Nephron (organoid): ENCODE data around the gene HAP1.

Experiments
- H3K27ac Mint-ChIP-seq, 3 experiments: 2 replicates each; pipeline ENCODE4 v1.8.0; 2020; ENCODE audit warnings: mixed read lengths in 3 of 3, mild to moderate bottlenecking in 2 of 3, moderate library complexity in 1 of 3
- H3K27me3 Mint-ChIP-seq: 2 replicates; pipeline ENCODE4 v1.8.0; 2021; ENCODE audit warnings: low read depth, mild to moderate bottlenecking, moderate library complexity, mixed read lengths
- H3K36me3 Mint-ChIP-seq: 2 replicates; pipeline ENCODE4 v1.8.0; 2020; ENCODE audit warnings: low read depth, mixed read lengths
- H3K4me1 Mint-ChIP-seq: 2 replicates; pipeline ENCODE4 v1.8.0; 2020; ENCODE audit warnings: mixed read lengths
- H3K4me3 Mint-ChIP-seq, 3 experiments: 2 replicates each; pipeline ENCODE4 v1.8.0; 2020; ENCODE audit warnings: mild to moderate bottlenecking in 3 of 3, mixed read lengths in 3 of 3, moderate library complexity in 2 of 3
- H3K9me3 Mint-ChIP-seq: 2 replicates; pipeline ENCODE4 v1.8.0; 2020; ENCODE audit warnings: mixed read lengths
- CTCF ChIP-seq, 3 experiments: fragments of 200-600 bp; sonication (generic); IDR thresholded peaks; one replicate each; pipeline ENCODE4 v1.5.0; 2021; ENCODE audit warnings: antibody characterized with exemption in 3 of 3; ENCODE audit not compliant: unreplicated experiment in 3 of 3

HAP1 gene

GRCh38 chr17:41772218-41772585, 37.8 kb upstream of the HAP1 start:
- Mint-ChIP-seq H3K4me3 (no peak overlapping the region), H3K9me3 (no peaks in the 10 kb centered on the region), H3K4me1 (peaks cover 31% of the 10 kb centered on the region), H3K27me3 (peaks cover 4% of the 10 kb centered on the region), H3K36me3 (peaks cover 45% of the 10 kb centered on the region), H3K27ac (peak overlapping the region in 1 of 3 experiments; percentile 89)
- no peak for TF ChIP-seq CTCF (IDR thresholded peaks at IDR 0.05; ENCODE audit: unreplicated experiment in 3 of 3)

- H3K4me1 Mint-ChIP-seq, result peaks cover 30% of the 10 kb centered on the region
- peaks cover 4% of the 10 kb centered on the region for H3K27me3 Mint-ChIP-seq
- H3K4me3 Mint-ChIP-seq, result no peak overlapping the region
- H3K27ac Mint-ChIP-seq, result peak overlapping the region in 1 of 3 experiments; percentile 39
- TF ChIP-seq CTCF (IDR thresholded peaks at IDR 0.05; ENCODE audit: unreplicated experiment in 3 of 3), result no peak
- no peaks in the 10 kb centered on the region for H3K9me3 Mint-ChIP-seq
- peaks cover 50% of the 10 kb centered on the region for H3K36me3 Mint-ChIP-seq
Observed at GRCh38 chr17:41771389-41772206, 37.2 kb upstream of the HAP1 start.

GRCh38 chr17:41769985-41770384, 35.5 kb upstream of the HAP1 start:
- Mint-ChIP-seq H3K27ac (no peak overlapping the region), H3K4me3 (no peak overlapping the region), H3K9me3 (no peaks in the 10 kb centered on the region), H3K36me3 (peaks cover 56% of the 10 kb centered on the region), H3K4me1 (peaks cover 17% of the 10 kb centered on the region), H3K27me3 (peaks cover 4% of the 10 kb centered on the region)
- TF ChIP-seq CTCF (IDR thresholded peaks at IDR 0.05; ENCODE audit: unreplicated experiment in 3 of 3), result no peak

- Mint-ChIP-seq H3K27me3 (peaks cover 4% of the 10 kb centered on the region), H3K36me3 (peaks cover 62% of the 10 kb centered on the region), H3K9me3 (no peaks in the 10 kb centered on the region), H3K4me3 (no peak overlapping the region), H3K4me1 (peaks cover 17% of the 10 kb centered on the region), H3K27ac (no peak overlapping the region)
- TF ChIP-seq CTCF (IDR thresholded peaks at IDR 0.05; ENCODE audit: unreplicated experiment in 3 of 3), result no peak
Observed at GRCh38 chr17:41769346-41769862, 35.0 kb upstream of the HAP1 start.

GRCh38 chr17:41768682-41769288, 34.3 kb upstream of the HAP1 start:
- no peak for TF ChIP-seq CTCF (IDR thresholded peaks at IDR 0.05; ENCODE audit: unreplicated experiment in 3 of 3)
- Mint-ChIP-seq H3K9me3 (no peaks in the 10 kb centered on the region), H3K27me3 (peaks cover 4% of the 10 kb centered on the region), H3K36me3 (peaks cover 65% of the 10 kb centered on the region), H3K4me3 (no peak overlapping the region), H3K4me1 (peaks cover 13% of the 10 kb centered on the region), H3K27ac (no peak overlapping the region)
